ENCODE measurements around the gene TRH.
"Not testable (repeated sequence)": the region's sequence is repeated elsewhere in the genome, so short reads cannot be mapped to it uniquely, and the experiment has no call there.

The TRH gene

GRCh38 chr3:129966876-129967275 is 7.6 kb upstream of the TRH start:
- no peak for DNase-seq

- DNase-seq = no peak
Measured at GRCh38 chr3:129967761-129968160, 6.8 kb upstream of the TRH start.

- no peak for DNase-seq
Measured at GRCh38 chr3:129971351-129972052, 3.0 kb upstream of the TRH start.

GRCh38 chr3:129972301-129972700 is 2.2 kb upstream of the TRH start:
- no peak for DNase-seq

- DNase-seq = no peak
Measured at GRCh38 chr3:129973853-129974563, 512 bp upstream of the TRH start.

GRCh38 chr3:129974833-129975704 is 549 bp downstream of the TRH start:
- no peak for DNase-seq

- DNase-seq = no peak
Measured at GRCh38 chr3:129975705-129976048, 1.2 kb downstream of the TRH start.

- no peak for DNase-seq
Measured at GRCh38 chr3:129976286-129976685, 1.8 kb downstream of the TRH start.

GRCh38 chr3:129978123-129978522 is 3.6 kb downstream of the TRH start:
- no peak for DNase-seq

- DNase-seq = no peak
Measured at GRCh38 chr3:129979905-129980304, 5.4 kb downstream of the TRH start.

- no peak for DNase-seq
Measured at GRCh38 chr3:129983561-129983960, 9.0 kb downstream of the TRH start.

- DNase-seq = no peak
Measured at GRCh38 chr3:129984125-129984524, 9.6 kb downstream of the TRH start.

- DNase-seq = no peak
Measured at GRCh38 chr3:129985113-129985512, 10.6 kb downstream of the TRH start.

GRCh38 chr3:129988429-129988828 is 13.9 kb downstream of the TRH start:
- DNase-seq = no peak

GRCh38 chr3:129989414-129989813 is 14.9 kb downstream of the TRH start:
- DNase-seq = no peak

GRCh38 chr3:129992781-129993180 is 18.3 kb downstream of the TRH start:
- no peak for DNase-seq

- DNase-seq = no peak
Measured at GRCh38 chr3:129994883-129995559, 20.5 kb downstream of the TRH start.

- no peak for DNase-seq
Measured at GRCh38 chr3:129996073-129996472, 21.6 kb downstream of the TRH start.

GRCh38 chr3:129999176-129999575 is 24.7 kb downstream of the TRH start:
- DNase-seq = not testable (repeated sequence)

GRCh38 chr3:130002666-130003598 is 28.4 kb downstream of the TRH start:
- peak; percentile 11 for DNase-seq

- DNase-seq = no peak
Measured at GRCh38 chr3:130010556-130010955, 36.0 kb downstream of the TRH start.

GRCh38 chr3:130012108-130012507 is 37.6 kb downstream of the TRH start:
- not testable (repeated sequence) for DNase-seq

Measured in fibroblast of skin of right quadriceps (primary cell).